Renal cortical epithelial cell (primary cell): ENCODE results near the gene DHTKD1. TPM values are rescaled to one million over a fixed set of nuclear protein-coding genes. Genes with fewer than 3 reads are reported as not detected.
"Not testable (repeated sequence)": the region's sequence is repeated elsewhere in the genome, so short reads cannot be mapped to it uniquely, and the experiment has no call there.

Source experiments
- DNase-seq: peaks from one replicate; pipeline ENCODE4 v3.0.0-alpha.2; 2011; ENCODE audit warnings: low read depth
- total RNA-seq: library from RNA; depleted of rRNA; stranded (reverse); fragments of >200 nt; gene quantifications from 2 replicates; pipeline ENCODE4 v1.2.3, GENCODE V29; 2014

DHTKD1 gene
- total RNA-seq, 1 donor from 2014 or later: 32.1 TPM

GRCh38 chr10:12150163-12150562, 81.4 kb downstream of the DHTKD1 start:
- no peak for DNase-seq

- DNase-seq: no peak
Observed at GRCh38 chr10:12154516-12154915, 85.8 kb downstream of the DHTKD1 start.

GRCh38 chr10:12156367-12157123, 87.8 kb downstream of the DHTKD1 start:
- no peak for DNase-seq

- DNase-seq: no peak
Observed at GRCh38 chr10:12158111-12158510, 89.4 kb downstream of the DHTKD1 start.

- no peak for DNase-seq
Observed at GRCh38 chr10:12160664-12161063, 91.9 kb downstream of the DHTKD1 start.

- DNase-seq: no peak
Observed at GRCh38 chr10:12162927-12163326, 94.2 kb downstream of the DHTKD1 start.

- DNase-seq: no peak
Observed at GRCh38 chr10:12164085-12164484, 95.3 kb downstream of the DHTKD1 start.

GRCh38 chr10:12165036-12165435, 96.3 kb downstream of the DHTKD1 start:
- no peak for DNase-seq

- DNase-seq: no peak
Observed at GRCh38 chr10:12165999-12166775, 97.4 kb downstream of the DHTKD1 start.

- not testable (repeated sequence) for DNase-seq
Observed at GRCh38 chr10:12171512-12171911, 102.8 kb downstream of the DHTKD1 start.

Other genes with a start within 250 kb of the DHTKD1 start
- 60.9 and 84.9 TPM in 2 replicates for gene PROSER2, start 245.6 kb upstream of the DHTKD1 start, total RNA-seq
- gene UPF2, start 26.1 kb upstream of the DHTKD1 start, total RNA-seq: 15.1 and 30.5 TPM in 2 replicates
- gene SEC61A2, start 60.7 kb downstream of the DHTKD1 start, total RNA-seq: 9.4 and 17.5 TPM in 2 replicates
- 90.3 and 91.0 TPM in 2 replicates for gene NUDT5, start 126.9 kb downstream of the DHTKD1 start, total RNA-seq
- gene CDC123, start 127.2 kb downstream of the DHTKD1 start, total RNA-seq: 161 and 186 TPM in 2 replicates